GM12892 (cell line): ENCODE data around the gene PCDHB10.
"Not testable (repeated sequence)": the region's sequence is repeated elsewhere in the genome, so short reads cannot be mapped to it uniquely, and the experiment has no call there.

ENCODE experiments used
- POLR2A ChIP-seq: IDR thresholded peaks from 2 replicates; pipeline ENCODE4 v1.6.1; 2011; ENCODE audit warnings: low read depth, low read length, control low read depth
- POLR2AphosphoS5 ChIP-seq: IDR thresholded peaks from 2 replicates; pipeline ENCODE4 v1.6.1; 2011; ENCODE audit warnings: low read depth, low read length, control low read depth
- TAF1 ChIP-seq: IDR thresholded peaks from 2 replicates; pipeline ENCODE4 v1.6.1; 2011; ENCODE audit warnings: low read depth, mild to moderate bottlenecking, control low read depth, low read length, borderline replicate concordance

DNA sequence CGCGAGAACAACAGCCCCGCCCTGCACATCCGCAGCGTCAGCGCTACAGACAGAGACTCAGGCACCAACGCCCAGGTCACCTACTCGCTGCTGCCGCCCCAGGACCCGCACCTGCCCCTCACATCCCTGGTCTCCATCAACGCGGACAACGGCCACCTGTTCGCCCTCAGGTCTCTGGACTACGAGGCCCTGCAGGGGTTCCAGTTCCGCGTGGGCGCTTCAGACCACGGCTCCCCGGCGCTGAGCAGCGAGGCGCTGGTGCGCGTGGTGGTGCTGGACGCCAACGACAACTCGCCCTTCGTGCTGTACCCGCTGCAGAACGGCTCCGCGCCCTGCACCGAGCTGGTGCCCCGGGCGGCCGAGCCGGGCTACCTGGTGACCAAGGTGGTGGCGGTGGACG is 23.4 kb downstream of the PCDHB10 start:
- not testable (repeated sequence) for TF ChIP-seq TAF1, POLR2A, POLR2AphosphoS5
